MM.1S (cell line): ENCODE data around the gene ADAM15.

Source experiments
- DNase-seq: peaks from one replicate; pipeline ENCODE4 v3.0.0-alpha.2; 2015
- H2AFZ ChIP-seq: fragments of 300-600 bp; sonication (generic); 2 replicates; pipeline ENCODE4 v1.6.0; 2016; ENCODE audit warnings: antibody characterized with exemption, low read length
- H3F3A ChIP-seq: fragments of 300-600 bp; sonication (generic); 2 replicates; pipeline ENCODE4 v1.6.1; 2016; ENCODE audit warnings: mild to moderate bottlenecking, antibody characterized with exemption, low read length, moderate library complexity, mixed read lengths; ENCODE audit not compliant: insufficient read depth
- H3K27ac ChIP-seq: fragments of 300-600 bp; sonication (generic); 2 replicates; pipeline ENCODE4 v1.5.1; 2016; ENCODE audit warnings: mild to moderate bottlenecking, low read length
- H3K27me3 ChIP-seq: fragments of 300-600 bp; sonication (generic); replicated peaks from 2 replicates; pipeline ENCODE4 v1.6.0; 2016; ENCODE audit warnings: low read length; ENCODE audit not compliant: insufficient read depth
- H3K36me3 ChIP-seq: fragments of 300-600 bp; sonication (generic); replicated peaks from 2 replicates; pipeline ENCODE4 v1.6.1; 2016; ENCODE audit warnings: mild to moderate bottlenecking, low read length, mixed read lengths; ENCODE audit not compliant: insufficient read depth
- H3K4me1 ChIP-seq: fragments of 300-600 bp; sonication (generic); 2 replicates; pipeline ENCODE4 v1.6.1; 2016; ENCODE audit warnings: low read length, mixed read lengths
- H3K4me2 ChIP-seq: fragments of 300-600 bp; sonication (generic); 2 replicates; pipeline ENCODE4 v1.6.0; 2016; ENCODE audit warnings: low read depth, low read length
- H3K4me3 ChIP-seq: fragments of 300-600 bp; sonication (generic); 2 replicates; pipeline ENCODE4 v1.5.1; 2016; ENCODE audit warnings: low read length, mixed read lengths
- H3K79me2 ChIP-seq: fragments of 300-600 bp; sonication (generic); 2 replicates; pipeline ENCODE4 v1.6.1; 2016; ENCODE audit warnings: mixed run types, low read length, mixed read lengths
- H3K9ac ChIP-seq: fragments of 300-600 bp; sonication (generic); 2 replicates; pipeline ENCODE4 v1.6.1; 2016; ENCODE audit warnings: low read length, mixed read lengths
- H3K9me2 ChIP-seq: fragments of 300-600 bp; sonication (generic); replicated peaks from 2 replicates; pipeline ENCODE4 v1.6.1; 2016; ENCODE audit warnings: mild to moderate bottlenecking, low read length, mixed read lengths; ENCODE audit not compliant: insufficient read depth
- H3K9me3 ChIP-seq: fragments of 300-600 bp; sonication (generic); replicated peaks from 2 replicates; pipeline ENCODE4 v1.6.1; 2016; ENCODE audit warnings: mild to moderate bottlenecking, low read length, mixed read lengths; ENCODE audit not compliant: insufficient read depth
- H4K20me1 ChIP-seq: fragments of 300-600 bp; sonication (generic); 2 replicates; pipeline ENCODE4 v1.6.1; 2016; ENCODE audit warnings: mild to moderate bottlenecking, low read length, moderate library complexity, mixed read lengths; ENCODE audit not compliant: insufficient read depth
- EZH2 ChIP-seq: fragments of 300-600 bp; sonication (generic); optimal IDR thresholded peaks from 2 replicates; pipeline ENCODE3; 2017; ENCODE audit warnings: low read depth, mild to moderate bottlenecking, antibody characterized with exemption, low read length, mixed read lengths
- EZH2phosphoT487 ChIP-seq: fragments of 300-600 bp; sonication (generic); IDR thresholded peaks from 2 replicates; pipeline ENCODE4 v1.6.1; 2018; ENCODE audit warnings: antibody characterized with exemption, low read length
- TF ChIP-seq, protein P1 (sequence below): fragments of 300-600 bp; sonication (generic); IDR thresholded peaks from 2 replicates; pipeline ENCODE4 v1.5.1; 2016; ENCODE audit warnings: antibody characterized with exemption, low read length, mixed read lengths

The ADAM15 gene

GRCh38 chr1:155037851-155038441, 13.2 kb upstream of the ADAM15 start:
- H3K79me2 ChIP-seq: no peaks in the 10 kb centered on the region
- no peak overlapping the region for H3K27ac ChIP-seq
- no peaks in the 10 kb centered on the region for H3K9me2 ChIP-seq
- H2AFZ ChIP-seq: no peak overlapping the region
- H3K4me3 ChIP-seq: no peak overlapping the region
- 0 out of 2 replicates have a peak, but pooled peaks cover 5% of the 10 kb centered on the region for H3K27me3 ChIP-seq
- H3K36me3 ChIP-seq: no peaks in the 10 kb centered on the region
- no peak overlapping the region for H3K4me2 ChIP-seq
- no peak for TF ChIP-seq EZH2phosphoT487
- TF ChIP-seq, protein P1, sequence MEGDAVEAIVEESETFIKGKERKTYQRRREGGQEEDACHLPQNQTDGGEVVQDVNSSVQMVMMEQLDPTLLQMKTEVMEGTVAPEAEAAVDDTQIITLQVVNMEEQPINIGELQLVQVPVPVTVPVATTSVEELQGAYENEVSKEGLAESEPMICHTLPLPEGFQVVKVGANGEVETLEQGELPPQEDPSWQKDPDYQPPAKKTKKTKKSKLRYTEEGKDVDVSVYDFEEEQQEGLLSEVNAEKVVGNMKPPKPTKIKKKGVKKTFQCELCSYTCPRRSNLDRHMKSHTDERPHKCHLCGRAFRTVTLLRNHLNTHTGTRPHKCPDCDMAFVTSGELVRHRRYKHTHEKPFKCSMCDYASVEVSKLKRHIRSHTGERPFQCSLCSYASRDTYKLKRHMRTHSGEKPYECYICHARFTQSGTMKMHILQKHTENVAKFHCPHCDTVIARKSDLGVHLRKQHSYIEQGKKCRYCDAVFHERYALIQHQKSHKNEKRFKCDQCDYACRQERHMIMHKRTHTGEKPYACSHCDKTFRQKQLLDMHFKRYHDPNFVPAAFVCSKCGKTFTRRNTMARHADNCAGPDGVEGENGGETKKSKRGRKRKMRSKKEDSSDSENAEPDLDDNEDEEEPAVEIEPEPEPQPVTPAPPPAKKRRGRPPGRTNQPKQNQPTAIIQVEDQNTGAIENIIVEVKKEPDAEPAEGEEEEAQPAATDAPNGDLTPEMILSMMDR: no peak
- TF ChIP-seq EZH2: no peak
- H3K4me1 ChIP-seq: peaks cover 16% of the 10 kb centered on the region
- DNase-seq: no peak
- peaks cover 10% of the 10 kb centered on the region for H3F3A ChIP-seq
- H4K20me1 ChIP-seq: no peaks in the 10 kb centered on the region
- H3K9ac ChIP-seq: no peak overlapping the region
- no peaks in the 10 kb centered on the region for H3K9me3 ChIP-seq

- H3K9me2 ChIP-seq: no peaks in the 10 kb centered on the region
- TF ChIP-seq EZH2phosphoT487: no peak
- TF ChIP-seq EZH2: no peak
- TF ChIP-seq, protein P1: no peak
- no peaks in the 10 kb centered on the region for H3K36me3 ChIP-seq
- H3K9me3 ChIP-seq: no peaks in the 10 kb centered on the region
- DNase-seq: peak; percentile 37
- no peaks in the 10 kb centered on the region for H4K20me1 ChIP-seq
- H3K79me2 ChIP-seq: no peaks in the 10 kb centered on the region
- H3F3A ChIP-seq: peaks cover 10% of the 10 kb centered on the region
- H3K27me3 ChIP-seq: 0 out of 2 replicates have a peak, but pooled peaks cover 5% of the 10 kb centered on the region
- peak overlapping the region; percentile 6; the same call in 1 of the 2 replicates for H3K27ac ChIP-seq
- peak overlapping the region; percentile 21 for H2AFZ ChIP-seq
- peak overlapping the region; percentile 32; the same call in 1 of the 2 replicates for H3K4me2 ChIP-seq
- no peak overlapping the region for H3K4me3 ChIP-seq
- H3K9ac ChIP-seq: no peak overlapping the region
- H3K4me1 ChIP-seq: peaks cover 22% of the 10 kb centered on the region
Observed at GRCh38 chr1:155038602-155039307, 12.4 kb upstream of the ADAM15 start.

GRCh38 chr1:155039308-155039669, 11.8 kb upstream of the ADAM15 start:
- H3K4me3 ChIP-seq: no peak overlapping the region
- peak overlapping the region; percentile 32; the same call in 1 of the 2 replicates for H3K4me2 ChIP-seq
- H3F3A ChIP-seq: peaks cover 10% of the 10 kb centered on the region
- H3K79me2 ChIP-seq: no peaks in the 10 kb centered on the region
- 0 out of 2 replicates have a peak, but pooled peaks cover 3% of the 10 kb centered on the region for H3K27me3 ChIP-seq
- H3K9me3 ChIP-seq: no peaks in the 10 kb centered on the region
- H3K9ac ChIP-seq: no peak overlapping the region
- no peaks in the 10 kb centered on the region for H3K36me3 ChIP-seq
- peak overlapping the region; percentile 21; the same call in 1 of the 2 replicates for H2AFZ ChIP-seq
- TF ChIP-seq, protein P1: no peak
- TF ChIP-seq EZH2phosphoT487 (no peak), EZH2 (no peak)
- H3K4me1 ChIP-seq: peaks cover 27% of the 10 kb centered on the region
- no peaks in the 10 kb centered on the region for H4K20me1 ChIP-seq
- DNase-seq: no peak
- H3K9me2 ChIP-seq: no peaks in the 10 kb centered on the region
- peak overlapping the region; percentile 6; the same call in 1 of the 2 replicates for H3K27ac ChIP-seq
